ENCODE results near the gene KCNC4. TPM values are rescaled to one million over a fixed set of nuclear protein-coding genes. Genes with fewer than 3 reads are reported as not detected.

The KCNC4 gene
- total RNA-seq, 1 experiment from 2014 or later = 8.9 TPM

- H3K79me1 ChIP-seq (ENCODE audit: insufficient read depth, low read depth, low read length, poor library complexity, severe bottlenecking) = no peaks in the 10 kb centered on the region
- H3K27ac Mint-ChIP-seq = peak overlapping the region in 1 of 3 experiments; percentile 44; a peak in 1 of 7 replicates
- H3K27me3 Mint-ChIP-seq (ENCODE audit: low read depth) = peaks cover 2% of the 10 kb centered on the region
Observed at GRCh38 chr1:110174961-110175360, 35.2 kb upstream of the KCNC4 start.

More at GRCh38 chr1:110174961-110175360, 35.2 kb upstream of the KCNC4 start:
- Mint-ChIP-seq H3K36me3 (ENCODE audit: insufficient read depth in 1 of 3, low read depth in 3 of 3) (no peaks in the 10 kb centered on the region), H3K4me3 (no peak overlapping the region), H3K9me3 (no peaks in the 10 kb centered on the region), H3K4me1 (peaks cover 11 to 19% of the 10 kb centered on the region in 2 experiments)
- Histone ChIP-seq H2BK5ac (ENCODE audit: insufficient read length, low read length) (no peak overlapping the region), H2AFZ (ENCODE audit: low read length) (no peak overlapping the region), H3K27me3 (ENCODE audit: insufficient read depth, low read length) (no peaks in the 10 kb centered on the region), H3T11ph (ENCODE audit: low read length) (no peak overlapping the region), H3K18ac (ENCODE audit: insufficient read length, low read depth, low read length) (no peak overlapping the region), H3K4ac (ENCODE audit: low read depth, low read length) (no peak overlapping the region), H3K27ac (ENCODE audit: insufficient read length, low read depth, low read length) (no peak overlapping the region), H3K4me1 (ENCODE audit: insufficient read depth, low read length) (no peaks in the 10 kb centered on the region), H3K23ac (ENCODE audit: insufficient read length, low read depth, low read length) (no peak overlapping the region), H3K23me2 (ENCODE audit: insufficient read length, low read depth, low read length, poor library complexity, severe bottlenecking) (no peaks in the 10 kb centered on the region), H2AK5ac (ENCODE audit: insufficient read length, low read length) (no peak overlapping the region), H3K9me3 (ENCODE audit: control insufficient read depth, low read depth, low read length) (no peaks in the 10 kb centered on the region), H2BK20ac (ENCODE audit: low read depth, low read length, poor library complexity, severe bottlenecking) (no peak overlapping the region), H4K91ac (ENCODE audit: insufficient read length, low read depth, low read length) (no peak overlapping the region), H3K4me2 (ENCODE audit: insufficient read depth, insufficient read length, low read length) (no peak overlapping the region), H2BK12ac (ENCODE audit: insufficient read length, low read depth, low read length) (no peak overlapping the region), H3K56ac (ENCODE audit: insufficient read length, low read depth, low read length) (no peak overlapping the region), H2BK120ac (ENCODE audit: low read depth, low read length, poor library complexity, severe bottlenecking) (no peak overlapping the region), H4K5ac (ENCODE audit: insufficient read length, low read depth, low read length) (no peak overlapping the region), H3K14ac (ENCODE audit: insufficient read depth, low read length) (no peak overlapping the region), H2BK15ac (ENCODE audit: low read depth, low read length) (no peak overlapping the region), H3K9ac (ENCODE audit: extremely low read depth, insufficient read length, low read length) (no peak overlapping the region), H4K8ac (replicated peaks; ENCODE audit: insufficient read length, low read depth, low read length) (no peak overlapping the region), H3K79me2 (ENCODE audit: insufficient read depth, low read length) (no peaks in the 10 kb centered on the region), H4K20me1 (ENCODE audit: control insufficient read depth, insufficient read depth, insufficient read length) (no peaks in the 10 kb centered on the region)
- TF ChIP-seq CTCF (conservative IDR thresholded peaks at IDR 0.05) = no peak
- no peak for DNase-seq
- WGBS (ENCODE audit: extremely low coverage, insufficient read length, low lambda C conversion rate) = no CpG with 5 or more reads among the region's 2 CpGs

All from H9 (cell line).